ENCODE data around the gene SMIM31.

Gene SMIM31

DNA sequence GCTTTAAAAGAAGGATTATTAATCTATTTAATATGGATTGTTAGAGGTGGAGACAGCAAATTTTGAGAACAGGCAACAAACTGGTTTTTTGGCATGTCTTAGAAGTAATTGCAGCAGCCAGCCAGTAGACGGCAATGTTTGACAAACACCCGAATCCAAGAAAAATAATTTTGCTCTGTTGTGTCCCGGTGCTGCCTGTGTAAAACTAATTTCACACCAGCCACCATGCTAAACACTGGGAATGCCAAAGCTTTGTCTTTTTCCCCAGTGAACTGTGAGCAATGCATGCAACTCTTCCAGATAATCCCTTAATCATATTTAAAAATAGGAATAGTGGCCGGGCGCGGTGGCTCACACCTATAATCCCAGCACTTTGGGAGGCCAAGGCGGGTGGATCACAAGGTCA, 25.9 kb downstream of the SMIM31 start:
- TF ChIP-seq, protein P1, sequence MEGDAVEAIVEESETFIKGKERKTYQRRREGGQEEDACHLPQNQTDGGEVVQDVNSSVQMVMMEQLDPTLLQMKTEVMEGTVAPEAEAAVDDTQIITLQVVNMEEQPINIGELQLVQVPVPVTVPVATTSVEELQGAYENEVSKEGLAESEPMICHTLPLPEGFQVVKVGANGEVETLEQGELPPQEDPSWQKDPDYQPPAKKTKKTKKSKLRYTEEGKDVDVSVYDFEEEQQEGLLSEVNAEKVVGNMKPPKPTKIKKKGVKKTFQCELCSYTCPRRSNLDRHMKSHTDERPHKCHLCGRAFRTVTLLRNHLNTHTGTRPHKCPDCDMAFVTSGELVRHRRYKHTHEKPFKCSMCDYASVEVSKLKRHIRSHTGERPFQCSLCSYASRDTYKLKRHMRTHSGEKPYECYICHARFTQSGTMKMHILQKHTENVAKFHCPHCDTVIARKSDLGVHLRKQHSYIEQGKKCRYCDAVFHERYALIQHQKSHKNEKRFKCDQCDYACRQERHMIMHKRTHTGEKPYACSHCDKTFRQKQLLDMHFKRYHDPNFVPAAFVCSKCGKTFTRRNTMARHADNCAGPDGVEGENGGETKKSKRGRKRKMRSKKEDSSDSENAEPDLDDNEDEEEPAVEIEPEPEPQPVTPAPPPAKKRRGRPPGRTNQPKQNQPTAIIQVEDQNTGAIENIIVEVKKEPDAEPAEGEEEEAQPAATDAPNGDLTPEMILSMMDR (conservative IDR thresholded peaks at IDR 0.05; ENCODE audit: low read length) = peak; percentile 96
- H3K4me3 ChIP-seq (ENCODE audit: low read length) = no peak overlapping the region
- DNase-seq (ENCODE audit: low read depth) = peak; percentile 62

DNA sequence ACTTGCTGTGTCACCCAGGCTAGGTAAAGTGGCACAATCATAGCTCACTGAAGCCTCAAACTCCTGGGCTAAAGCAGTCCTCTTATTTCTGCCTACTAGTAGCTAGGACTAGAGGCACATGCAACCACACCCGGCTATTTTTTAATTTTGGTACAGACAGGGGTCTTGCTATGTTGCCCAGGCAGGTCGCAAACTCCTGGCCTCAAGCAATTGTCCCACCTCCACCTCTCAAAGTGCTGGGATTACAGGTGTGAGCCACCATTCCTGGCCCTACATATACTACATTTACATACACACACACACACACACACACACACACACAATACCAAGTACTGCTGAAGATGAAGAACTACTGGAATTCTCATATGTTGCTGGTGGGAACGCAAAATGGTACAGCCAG, 26.9 kb downstream of the SMIM31 start:
- no peak for DNase-seq (ENCODE audit: low read depth)
- no peak overlapping the region for H3K4me3 ChIP-seq (ENCODE audit: low read length)
- TF ChIP-seq, protein P1 (conservative IDR thresholded peaks at IDR 0.05; ENCODE audit: low read length) = no peak

DNA sequence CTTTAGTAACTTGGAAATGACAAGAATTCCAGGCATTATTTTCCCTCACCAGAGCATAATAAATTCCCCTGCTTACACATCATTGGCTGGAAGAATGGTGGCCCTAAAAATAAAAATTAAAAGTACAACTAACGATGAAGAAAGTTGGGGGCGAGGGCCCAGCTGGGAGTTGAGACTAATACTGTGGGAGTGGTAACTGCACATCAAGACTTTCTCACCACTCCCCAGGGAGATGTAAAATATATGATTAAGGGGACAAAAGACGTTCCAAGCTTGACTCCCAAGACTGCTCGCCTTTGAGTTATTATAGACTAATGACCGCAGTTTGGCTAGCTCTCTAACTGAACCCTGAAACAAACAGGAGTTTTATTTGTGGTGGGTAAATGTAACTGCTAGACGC, 30.0 kb downstream of the SMIM31 start:
- DNase-seq (ENCODE audit: low read depth) = no peak
- H3K4me3 ChIP-seq (ENCODE audit: low read length) = no peak overlapping the region
- TF ChIP-seq, protein P1 (conservative IDR thresholded peaks at IDR 0.05; ENCODE audit: low read length) = no peak

DNA sequence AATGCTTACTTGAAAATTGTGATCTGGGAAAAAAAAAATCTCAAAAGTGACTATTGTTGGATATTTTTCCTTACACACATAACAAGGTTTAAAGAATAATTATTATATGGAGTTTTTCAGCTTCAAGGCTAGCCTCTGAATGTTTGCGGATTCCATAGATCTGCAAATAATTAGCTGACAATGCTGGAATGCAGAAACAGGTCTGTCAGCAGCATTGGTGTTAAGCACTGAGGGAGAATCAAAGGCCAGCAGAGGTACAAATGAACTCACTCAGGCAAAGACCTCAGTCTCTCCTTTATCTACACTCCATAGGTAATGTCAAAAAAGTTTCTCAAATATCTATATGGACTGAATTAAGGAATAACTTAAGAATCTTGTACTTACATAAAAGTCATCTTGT, 35.1 kb downstream of the SMIM31 start:
- DNase-seq (ENCODE audit: low read depth) = no peak
- TF ChIP-seq, protein P1 (conservative IDR thresholded peaks at IDR 0.05; ENCODE audit: low read length) = no peak
- no peak overlapping the region for H3K4me3 ChIP-seq (ENCODE audit: low read length)

DNA sequence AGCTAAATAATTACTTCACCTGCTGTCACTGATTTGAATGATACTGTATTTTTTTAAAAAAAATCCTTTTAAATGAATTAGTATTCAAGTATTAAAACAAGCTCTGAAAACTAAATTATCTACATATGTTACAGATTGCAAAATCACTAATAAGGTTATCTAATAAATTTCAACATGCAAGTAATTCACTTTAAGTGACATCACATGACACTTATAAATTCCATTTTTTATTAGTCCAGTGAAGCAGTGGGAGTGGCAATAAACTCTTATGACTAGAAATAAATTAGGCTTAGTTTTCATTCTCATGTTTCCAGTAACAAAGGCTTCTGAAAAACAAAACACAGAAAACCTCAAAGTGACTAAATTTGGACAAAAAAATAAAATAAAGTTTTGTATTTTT, 36.3 kb downstream of the SMIM31 start:
- no peak overlapping the region for H3K4me3 ChIP-seq (ENCODE audit: low read length)
- TF ChIP-seq, protein P1 (conservative IDR thresholded peaks at IDR 0.05; ENCODE audit: low read length) = no peak
- DNase-seq (ENCODE audit: low read depth) = no peak

DNA sequence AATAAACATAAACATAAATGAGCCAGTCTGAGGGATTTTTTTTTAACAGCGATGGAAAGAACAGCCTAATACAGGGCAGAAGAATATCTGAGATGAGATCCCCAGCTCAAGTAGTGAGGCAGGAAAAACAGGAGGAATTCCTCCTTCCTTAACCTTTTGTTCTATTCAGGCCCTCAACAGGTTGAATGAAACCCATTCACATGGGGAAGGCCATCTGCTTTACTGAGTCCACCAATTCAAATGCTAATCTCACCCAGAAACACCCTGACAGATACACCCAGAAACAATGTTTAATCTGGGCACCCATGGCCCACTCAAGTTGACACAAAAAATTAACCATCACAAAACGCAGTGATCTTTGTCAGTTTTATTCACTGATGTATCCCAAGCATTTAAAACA, 45.5 kb downstream of the SMIM31 start:
- DNase-seq (ENCODE audit: low read depth) = no peak
- TF ChIP-seq, protein P1 (conservative IDR thresholded peaks at IDR 0.05; ENCODE audit: low read length) = no peak
- H3K4me3 ChIP-seq (ENCODE audit: low read length) = no peak overlapping the region

DNA sequence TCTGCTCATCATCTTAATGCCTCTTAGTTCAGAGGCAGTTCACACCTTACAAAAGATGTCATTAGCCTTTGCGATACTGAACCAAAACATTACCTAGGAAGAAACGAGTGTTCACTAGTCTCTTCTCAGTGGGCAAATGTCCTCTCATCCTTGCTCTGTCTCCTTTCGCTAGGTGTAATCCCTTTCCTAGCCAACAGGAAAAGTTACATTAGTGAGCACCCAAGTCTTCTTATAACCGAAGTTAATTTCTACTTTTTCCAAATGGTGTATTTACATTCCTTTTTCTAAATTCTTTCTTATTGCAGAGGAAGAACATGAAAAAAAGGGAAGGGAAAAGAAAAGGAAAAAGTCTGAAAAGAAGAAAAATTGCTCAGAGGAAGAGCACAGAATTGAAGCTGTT, 46.9 kb downstream of the SMIM31 start:
- DNase-seq (ENCODE audit: low read depth) = no peak
- TF ChIP-seq, protein P1 (conservative IDR thresholded peaks at IDR 0.05; ENCODE audit: low read length) = no peak

More for the DNA sequence above, 46.9 kb downstream of the SMIM31 start:
- no peak overlapping the region for H3K4me3 ChIP-seq (ENCODE audit: low read length)

All from AG10803 (cell line).